Measurements from ENCODE around the gene MAPK1. TPM values are rescaled to one million over a fixed set of nuclear protein-coding genes. Genes with fewer than 3 reads are reported as not detected.
A peak's percentile ranks its signal among the peaks of the same experiment; 100 is the strongest.

Gene MAPK1
- total and polyA plus RNA-seq, 8 donors = 89.8 to 171 (median 104) TPM

DNA sequence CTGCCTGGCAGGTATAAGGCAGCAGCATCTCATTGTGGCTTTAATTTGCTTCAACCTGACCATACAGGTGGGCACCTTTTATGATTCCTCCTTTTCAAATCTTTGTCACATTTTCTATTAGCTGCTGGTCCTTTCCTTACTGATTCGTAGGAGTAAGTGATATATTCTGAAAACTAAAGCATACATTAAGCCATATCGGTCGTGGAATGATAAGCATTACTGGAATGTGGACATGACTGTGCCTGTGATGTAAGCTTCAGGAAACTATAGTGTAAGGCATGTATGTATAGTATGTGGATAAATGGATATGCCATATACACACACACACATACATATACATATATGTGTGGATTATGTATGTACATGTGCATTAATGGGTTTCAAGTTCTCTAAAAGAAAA lies 152.7 kb downstream of the MAPK1 start:
- Histone ChIP-seq H3K4me1 (peaks cover 0 to 10% of the 10 kb centered on the region in 2 donors), H3K27ac (no peak overlapping the region), H3K36me3 (no peaks in the 10 kb centered on the region), H3K4me3 (no peak overlapping the region), H3K9me3 (no peaks in the 10 kb centered on the region), H3K27me3 (no peaks in the 10 kb centered on the region)
- ATAC-seq (no peak), DNase-seq (no peak)
- TF ChIP-seq, protein P1, sequence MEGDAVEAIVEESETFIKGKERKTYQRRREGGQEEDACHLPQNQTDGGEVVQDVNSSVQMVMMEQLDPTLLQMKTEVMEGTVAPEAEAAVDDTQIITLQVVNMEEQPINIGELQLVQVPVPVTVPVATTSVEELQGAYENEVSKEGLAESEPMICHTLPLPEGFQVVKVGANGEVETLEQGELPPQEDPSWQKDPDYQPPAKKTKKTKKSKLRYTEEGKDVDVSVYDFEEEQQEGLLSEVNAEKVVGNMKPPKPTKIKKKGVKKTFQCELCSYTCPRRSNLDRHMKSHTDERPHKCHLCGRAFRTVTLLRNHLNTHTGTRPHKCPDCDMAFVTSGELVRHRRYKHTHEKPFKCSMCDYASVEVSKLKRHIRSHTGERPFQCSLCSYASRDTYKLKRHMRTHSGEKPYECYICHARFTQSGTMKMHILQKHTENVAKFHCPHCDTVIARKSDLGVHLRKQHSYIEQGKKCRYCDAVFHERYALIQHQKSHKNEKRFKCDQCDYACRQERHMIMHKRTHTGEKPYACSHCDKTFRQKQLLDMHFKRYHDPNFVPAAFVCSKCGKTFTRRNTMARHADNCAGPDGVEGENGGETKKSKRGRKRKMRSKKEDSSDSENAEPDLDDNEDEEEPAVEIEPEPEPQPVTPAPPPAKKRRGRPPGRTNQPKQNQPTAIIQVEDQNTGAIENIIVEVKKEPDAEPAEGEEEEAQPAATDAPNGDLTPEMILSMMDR (IDR thresholded peaks at IDR 0.05) = no peak
- intact Hi-C loops (cut with DNase I) = loop anchor here in 1 of 2 donors (10.0 kb wide), 1 partner anchor 220 kb away; no protein-coding TSS in a partner anchor

DNA sequence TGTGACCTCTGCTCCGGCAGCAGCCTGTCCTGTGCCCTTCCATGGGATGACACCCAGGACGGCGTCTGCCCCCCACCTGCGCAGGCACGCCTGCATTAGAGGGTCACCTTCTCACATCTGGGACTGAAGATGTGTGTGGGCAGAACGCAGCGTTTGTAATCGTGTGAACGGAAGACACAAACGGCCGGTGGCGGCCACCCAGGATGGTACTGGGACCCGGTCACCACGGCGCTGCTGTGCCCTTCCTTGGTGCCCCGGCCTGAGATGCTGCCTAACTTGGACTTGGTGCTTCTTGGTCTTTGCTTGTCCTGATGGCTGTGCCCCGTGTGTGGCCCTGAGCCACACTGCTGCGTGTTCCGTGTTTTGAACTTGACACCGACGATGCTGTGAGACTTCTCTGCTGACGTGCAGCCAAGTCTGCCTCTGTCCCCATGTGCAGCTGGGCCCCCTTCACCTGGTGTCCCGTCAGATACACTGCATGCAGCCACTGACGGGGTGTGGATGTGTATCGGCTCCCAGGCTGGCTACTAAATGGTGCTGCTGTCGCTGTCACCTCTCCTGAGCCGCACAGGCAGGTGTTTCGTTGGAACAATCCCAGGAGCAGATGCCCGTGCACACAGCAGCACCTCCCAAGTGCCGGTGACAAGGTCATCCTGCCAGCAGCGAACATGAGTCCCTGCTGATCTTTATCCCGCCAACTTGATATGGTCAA lies 153.2 kb downstream of the MAPK1 start:
- no peak overlapping the region for H3K27ac ChIP-seq

DNA sequence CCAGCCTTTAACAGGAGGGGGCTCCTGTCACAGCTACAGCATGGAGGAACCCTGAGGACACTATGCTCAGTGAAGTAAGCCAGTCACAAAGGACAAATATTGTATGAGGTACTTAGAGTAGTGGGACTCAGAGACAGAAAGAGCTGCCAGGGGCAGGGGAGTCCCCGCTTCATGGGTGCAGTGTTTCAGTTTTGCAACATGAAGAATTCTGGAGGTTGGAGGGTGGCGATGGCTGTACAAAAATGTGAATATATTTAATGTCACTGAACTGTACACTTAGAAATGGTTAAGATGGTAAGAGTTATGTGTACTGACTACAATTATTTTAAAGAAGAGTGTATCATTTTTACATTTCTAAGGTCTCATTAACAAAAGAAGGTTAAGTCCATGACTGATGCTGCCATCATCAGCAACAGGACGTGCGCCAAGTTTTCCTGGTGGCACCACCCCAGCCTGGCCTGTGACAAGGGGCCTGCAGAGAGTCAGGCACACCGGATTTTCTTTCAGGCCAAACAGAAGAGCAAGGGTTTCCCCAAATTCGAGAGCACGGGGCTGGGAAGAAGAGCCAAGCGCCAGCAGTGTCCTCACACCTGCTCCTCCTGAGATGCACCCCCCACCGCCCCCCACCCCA lies 153.9 kb downstream of the MAPK1 start:
- DNase-seq = no peak
- intact Hi-C loops (cut with DNase I) = loop anchor here in 1 of 2 donors (10.0 kb wide), 1 partner anchor 221 kb away; no protein-coding TSS in a partner anchor
- peaks cover 0 to 10% of the 10 kb centered on the region in 2 donors for H3K4me1 ChIP-seq
- H3K27me3 ChIP-seq = no peaks in the 10 kb centered on the region
- H3K4me3 ChIP-seq = no peak overlapping the region
- no peak for ATAC-seq
- H3K27ac ChIP-seq = no peak overlapping the region
- H3K9me3 ChIP-seq = no peaks in the 10 kb centered on the region
- TF ChIP-seq, protein P1 (IDR thresholded peaks at IDR 0.05) = no peak
- H3K36me3 ChIP-seq = no peaks in the 10 kb centered on the region

More for the DNA sequence above, 153.2 kb downstream of the MAPK1 start:
- no peak for ATAC-seq
- TF ChIP-seq, protein P1 (IDR thresholded peaks at IDR 0.05) = no peak
- DNase-seq = no peak
- Histone ChIP-seq H3K4me1 (peaks cover 0 to 10% of the 10 kb centered on the region in 2 donors), H3K4me3 (no peak overlapping the region), H3K36me3 (no peaks in the 10 kb centered on the region), H3K27me3 (no peaks in the 10 kb centered on the region), H3K9me3 (no peaks in the 10 kb centered on the region)
- intact Hi-C loops (cut with DNase I) = loop anchor here in 1 of 2 donors (10.0 kb wide), 1 partner anchor 221 kb away; no protein-coding TSS in a partner anchor

GRCh38 chr22:21712751-21713427 lies 154.6 kb downstream of the MAPK1 start:
- TF ChIP-seq, protein P1 (IDR thresholded peaks at IDR 0.05) = peak; percentile 68 to 79
- H3K4me3 ChIP-seq = no peak overlapping the region
- H3K4me1 ChIP-seq = peaks cover 0 to 10% of the 10 kb centered on the region in 2 donors
- H3K27me3 ChIP-seq = no peaks in the 10 kb centered on the region
- peak; percentile 98 for ATAC-seq
- no peak overlapping the region for H3K27ac ChIP-seq
- no peaks in the 10 kb centered on the region for H3K36me3 ChIP-seq
- no peaks in the 10 kb centered on the region for H3K9me3 ChIP-seq
- intact Hi-C loops (cut with DNase I) = loop anchor here in 1 of 2 donors (10.0 kb wide), 1 partner anchor 222 kb away; no protein-coding TSS in a partner anchor
- peak in 3 of 4 donors; percentile 65 to 82 (median 68) for DNase-seq

All from left lung (tissue), 10 donors.